Activated gamma-delta T cell (primary cell): ENCODE data around the gene MRPL11.
"Not testable (repeated sequence)": the region's sequence is repeated elsewhere in the genome, so short reads cannot be mapped to it uniquely, and the experiment has no call there.

Experiments
- DNase-seq: peaks from one replicate; lab custom pipeline; 2025; lab: John Stamatoyannopoulos, UW

Gene MRPL11

GRCh38 chr11:66431287-66431686 lies 7.4 kb downstream of the MRPL11 start:
- DNase-seq = not testable (repeated sequence)

DNA sequence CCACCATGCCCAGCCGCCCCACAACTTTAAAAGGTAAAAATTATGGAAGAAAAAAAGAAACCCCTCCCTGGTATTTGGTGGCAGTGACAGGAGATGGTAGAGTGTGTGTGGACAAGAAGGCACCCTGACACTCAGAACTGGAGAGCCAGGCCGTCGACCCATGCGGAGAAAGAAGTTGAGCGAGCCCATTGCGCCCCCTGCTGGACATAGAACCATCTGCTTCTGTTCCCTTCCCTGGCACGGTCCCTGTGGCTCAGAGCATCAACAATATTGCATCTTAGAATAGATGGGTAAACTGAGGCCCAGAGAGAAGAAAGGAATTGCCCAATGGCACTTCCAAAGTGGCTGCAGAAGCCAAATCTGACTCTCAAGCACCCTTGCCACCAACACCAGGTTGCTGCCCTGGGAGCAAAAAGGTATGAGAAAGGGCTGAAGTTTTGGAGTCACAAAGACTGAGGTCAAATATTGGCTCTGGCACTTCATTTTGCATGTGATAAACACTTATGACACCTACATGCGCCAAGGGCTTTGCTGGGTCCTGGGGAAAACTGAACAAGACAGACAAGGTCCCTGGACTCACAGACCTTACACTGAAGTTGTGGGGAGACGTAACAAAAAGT lies 8.6 kb downstream of the MRPL11 start:
- no peak for DNase-seq

GRCh38 chr11:66428933-66429332 lies 9.7 kb downstream of the MRPL11 start:
- DNase-seq = no peak

- no peak for DNase-seq
These were observed 12.3 kb downstream of the MRPL11 start for GRCh38 chr11:66426314-66426713.

- DNase-seq = peak; percentile 65
These were observed 17.0 kb downstream of the MRPL11 start for GRCh38 chr11:66421492-66422205.

DNA sequence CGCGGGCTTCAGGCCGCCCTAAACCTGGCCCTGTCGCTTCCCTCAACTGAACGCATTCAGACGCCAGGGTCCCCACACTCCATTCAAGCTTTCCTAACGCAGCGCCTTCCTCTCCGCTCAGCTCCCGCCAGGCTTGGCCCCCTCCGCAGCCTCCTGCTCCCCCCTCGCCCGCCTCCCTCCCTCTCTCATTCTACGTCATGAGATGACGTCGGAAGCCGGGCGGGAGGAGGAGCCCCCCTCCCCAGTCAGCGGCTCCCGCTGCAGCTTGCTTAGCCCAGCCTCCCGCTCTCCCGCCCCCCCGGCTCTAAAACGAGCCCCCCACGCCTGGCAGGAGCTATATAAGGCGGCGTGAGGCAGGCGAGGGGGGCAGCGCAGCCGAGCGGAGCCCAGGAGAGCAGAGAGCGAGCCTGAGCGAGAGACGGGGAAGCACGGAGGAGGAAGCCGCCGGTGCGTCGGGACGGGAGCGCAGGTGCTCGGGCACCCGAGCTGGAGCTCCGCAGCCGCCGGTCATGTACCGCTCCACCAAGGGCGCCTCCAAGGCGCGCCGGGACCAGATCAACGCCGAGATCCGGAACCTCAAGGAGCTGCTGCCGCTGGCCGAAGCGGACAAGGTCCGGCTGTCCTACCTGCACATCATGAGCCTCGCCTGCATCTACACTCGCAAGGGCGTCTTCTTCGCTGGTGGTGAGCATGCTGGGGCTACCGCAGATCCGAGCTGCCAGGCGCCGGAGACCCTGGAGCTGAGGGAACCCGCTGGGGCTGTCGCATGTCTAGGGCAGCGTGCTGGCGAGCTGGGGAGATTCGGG lies 17.8 kb downstream of the MRPL11 start, which contains the start of gene NPAS4:
Gene NPAS4 (plus strand): TSS at position 365 of the 806 bp plus-strand sequence. CDS start 145 bp downstream, at position 510.
- DNase-seq = no peak

- no peak for DNase-seq
These were observed 18.8 kb downstream of the MRPL11 start for GRCh38 chr11:66419825-66420224.

DNA sequence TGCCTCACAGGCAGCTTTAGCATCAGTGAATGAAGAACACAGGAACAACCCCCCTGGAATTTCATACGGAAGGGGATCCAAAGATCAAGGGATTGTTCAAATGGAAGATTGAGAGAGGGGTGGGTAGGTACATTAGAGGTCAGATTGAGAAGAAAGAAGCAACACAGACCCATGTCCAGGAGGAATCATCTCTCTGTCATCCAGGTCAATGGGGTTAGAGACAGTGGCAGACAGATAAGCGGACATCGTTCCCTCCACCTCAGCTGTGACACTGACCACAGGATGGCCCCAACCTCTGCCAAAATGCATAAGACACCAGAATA lies 19.7 kb downstream of the MRPL11 start:
- no peak for DNase-seq

- no peak for DNase-seq
These were observed 20.3 kb downstream of the MRPL11 start for GRCh38 chr11:66418168-66418985.

GRCh38 chr11:66417000-66417399 lies 21.6 kb downstream of the MRPL11 start:
- DNase-seq = no peak

- no peak for DNase-seq
These were observed 23.2 kb downstream of the MRPL11 start for GRCh38 chr11:66415423-66415822.

GRCh38 chr11:66414120-66414934 lies 24.3 kb downstream of the MRPL11 start:
- DNase-seq = no peak

DNA sequence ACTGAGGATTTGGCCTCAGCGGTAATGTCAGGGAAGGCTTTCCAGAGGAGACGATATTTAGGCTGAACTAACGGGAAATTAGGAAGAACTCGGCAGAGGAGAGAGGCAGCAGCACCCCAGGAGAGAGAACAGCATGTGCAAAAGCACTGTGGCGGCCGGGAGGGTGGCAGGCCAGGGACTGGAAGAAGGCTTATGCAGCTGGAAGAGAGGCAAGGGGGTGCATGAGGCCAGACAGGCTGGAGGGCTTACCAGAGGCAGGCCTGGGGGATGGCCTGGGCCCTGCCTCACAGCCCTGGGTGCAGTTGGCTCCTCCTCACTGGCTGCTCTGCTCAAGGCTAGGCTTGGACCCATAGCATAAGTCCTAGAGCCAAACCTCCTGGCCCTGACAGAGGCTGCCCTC lies 25.5 kb downstream of the MRPL11 start:
- no peak for DNase-seq

- no peak for DNase-seq
These were observed 26.5 kb downstream of the MRPL11 start for GRCh38 chr11:66412110-66412509.

GRCh38 chr11:66411323-66411722 lies 27.3 kb downstream of the MRPL11 start:
- DNase-seq = no peak

- DNase-seq = no peak
These were observed 28.5 kb downstream of the MRPL11 start for GRCh38 chr11:66410191-66410590.

- no peak for DNase-seq
These were observed 29.4 kb downstream of the MRPL11 start for GRCh38 chr11:66409226-66409625.

DNA sequence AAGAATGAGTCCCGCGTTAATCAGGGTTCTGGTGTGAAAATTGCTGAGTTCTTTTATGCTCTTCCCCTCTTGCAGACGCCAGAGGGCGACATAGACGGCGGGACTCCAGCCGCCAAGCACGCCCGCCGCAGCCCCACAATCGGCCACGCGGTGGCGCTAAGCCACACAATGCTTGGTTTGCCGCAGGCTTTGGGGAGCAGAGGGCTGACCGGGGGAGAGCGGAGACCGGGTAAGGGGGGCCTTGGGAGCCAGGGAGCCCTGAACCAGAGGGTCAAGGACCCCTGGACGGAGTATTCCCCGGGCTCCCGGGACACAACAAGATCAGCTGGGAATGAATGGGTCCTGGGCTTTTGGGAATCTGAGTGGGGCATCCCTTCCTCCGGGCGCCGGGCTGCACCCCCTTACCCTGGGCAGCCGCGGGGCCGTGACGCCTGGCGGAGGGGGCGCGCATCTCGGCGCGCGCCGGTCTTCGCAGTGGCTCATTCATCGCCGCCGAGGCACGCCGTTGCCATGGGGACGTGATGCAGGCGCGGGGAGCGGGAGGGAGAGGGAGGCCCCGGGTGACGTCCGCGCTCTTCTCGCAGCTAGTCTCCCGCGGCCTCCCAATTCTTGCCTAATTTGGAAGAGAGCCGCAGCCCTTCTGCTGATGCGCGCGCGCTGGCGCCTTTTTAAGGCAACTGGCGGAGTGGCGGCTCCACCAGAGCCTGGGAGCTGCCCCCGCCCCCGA lies 30.0 kb downstream of the MRPL11 start:
- DNase-seq = peak; percentile 74

DNA sequence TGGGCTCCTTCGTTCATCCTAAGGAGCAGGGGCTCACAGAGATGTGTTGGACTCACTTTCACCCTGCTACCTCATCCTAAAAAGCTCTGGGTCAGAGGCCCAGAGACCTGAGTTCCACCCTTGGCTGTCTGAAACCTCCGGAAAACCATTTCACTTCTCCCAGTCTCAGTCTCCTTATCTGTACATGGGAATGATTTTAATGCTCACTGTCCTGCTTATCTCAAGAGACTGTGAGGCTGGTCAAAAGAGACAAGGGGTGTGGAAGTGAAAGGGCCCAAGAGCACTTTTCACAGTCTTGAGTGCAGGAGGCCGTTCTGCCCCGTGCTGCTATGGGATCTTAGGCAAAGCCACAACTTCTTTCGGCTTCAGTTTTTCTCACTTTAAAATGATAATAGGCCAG lies 31.0 kb downstream of the MRPL11 start:
- DNase-seq = no peak

- no peak for DNase-seq
These were observed 44.7 kb downstream of the MRPL11 start for GRCh38 chr11:66393954-66394353.
